HG02763 (cell line): ENCODE data around the gene SH3TC2.

ENCODE experiments used
- ATAC-seq: cut with Tn5 transposase; IDR thresholded peaks from one replicate; pipeline ENCODE4 v1.9.1; 2021; ENCODE audit warnings: mild to moderate bottlenecking, moderate library complexity; ENCODE audit not compliant: unreplicated experiment

The SH3TC2 gene

DNA sequence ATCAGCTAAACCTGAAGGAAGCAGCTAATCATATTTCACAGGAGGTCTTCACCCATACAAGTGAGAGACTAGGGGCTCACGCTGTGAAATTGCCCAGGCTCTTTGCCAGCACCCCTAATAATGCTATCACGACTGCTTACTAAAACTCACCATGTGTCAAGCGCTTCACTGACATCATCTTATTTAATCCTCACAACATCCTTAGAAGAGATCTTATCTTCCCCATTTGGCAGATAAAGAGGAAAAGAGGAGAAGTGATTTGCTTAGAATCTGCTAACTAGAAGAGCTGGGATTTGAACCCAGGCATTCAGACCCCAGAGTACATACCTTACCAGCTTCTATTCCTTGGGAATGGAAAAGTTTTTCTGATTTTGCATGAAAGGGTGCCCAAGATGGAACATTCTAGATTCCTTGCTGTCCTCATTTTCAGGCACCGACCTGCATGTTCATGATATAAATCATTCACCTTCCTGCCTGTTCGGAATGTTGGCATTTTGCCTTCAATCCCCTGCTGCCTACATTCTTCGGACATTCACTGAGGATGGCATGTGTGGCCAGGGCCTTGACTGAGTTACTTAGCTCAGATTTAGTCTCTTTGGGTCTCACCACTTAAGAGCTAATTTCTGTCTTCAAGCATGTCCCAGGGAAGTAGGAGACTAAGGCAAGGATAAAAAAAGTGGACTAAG lies 88.1 kb downstream of the SH3TC2 start:
- ATAC-seq: no peak

DNA sequence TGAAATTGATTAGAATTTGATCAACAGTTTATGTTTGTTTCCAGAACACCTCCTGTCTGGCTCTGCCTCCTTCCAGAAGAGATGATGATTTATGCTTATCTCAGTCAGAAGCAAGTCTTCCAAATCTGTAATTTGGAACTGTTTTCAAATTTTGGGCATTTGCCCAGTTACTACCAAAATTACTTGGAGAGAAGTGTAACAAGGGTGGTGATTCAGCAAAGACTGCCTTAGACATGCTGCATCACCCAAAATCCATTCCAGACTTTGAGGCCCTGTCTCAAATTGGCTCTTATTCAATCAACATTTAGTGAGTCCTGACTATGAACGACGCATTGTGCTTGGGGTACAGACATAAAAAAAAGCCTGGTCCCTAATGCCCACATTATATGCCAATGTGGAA lies 89.4 kb downstream of the SH3TC2 start:
- no peak for ATAC-seq

DNA sequence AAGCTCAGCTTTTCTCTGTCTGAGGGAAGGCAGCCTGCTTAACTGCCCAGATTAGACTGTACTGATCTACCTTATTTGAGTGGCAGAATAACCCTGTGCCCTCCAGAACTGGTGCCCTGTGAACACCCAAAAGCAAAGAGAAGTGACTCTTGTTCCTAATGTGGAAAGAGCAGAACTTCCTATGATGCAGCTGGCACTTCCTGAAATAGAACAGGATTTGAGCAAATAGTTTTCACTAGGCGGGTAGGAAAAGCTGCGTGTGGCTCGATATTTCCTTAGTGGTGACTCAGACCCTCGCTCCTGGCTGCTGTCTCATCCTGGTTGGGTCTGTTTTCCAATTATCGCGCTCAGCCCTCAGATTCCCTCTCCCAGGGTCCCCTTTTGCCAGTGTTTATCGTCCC lies 89.9 kb downstream of the SH3TC2 start:
- no peak for ATAC-seq

DNA sequence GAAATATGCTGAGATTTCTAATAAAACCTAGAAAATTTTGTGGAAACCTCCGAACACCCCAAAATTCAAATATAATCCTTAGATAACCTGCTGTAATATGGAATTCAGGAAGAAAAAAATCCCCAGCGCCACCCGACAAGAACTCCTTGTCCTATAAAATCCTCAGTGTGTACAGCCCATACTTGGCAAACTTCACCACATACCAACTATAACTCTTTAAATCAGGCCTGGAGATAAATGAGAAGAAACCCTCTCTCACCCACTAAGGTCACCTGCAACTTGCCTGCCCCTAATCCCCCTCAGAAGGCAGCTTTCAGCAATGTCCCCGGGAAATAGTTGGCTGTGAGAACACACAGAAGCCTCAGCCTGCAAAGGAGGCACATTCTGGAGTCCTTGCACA lies 90.5 kb downstream of the SH3TC2 start:
- no peak for ATAC-seq

DNA sequence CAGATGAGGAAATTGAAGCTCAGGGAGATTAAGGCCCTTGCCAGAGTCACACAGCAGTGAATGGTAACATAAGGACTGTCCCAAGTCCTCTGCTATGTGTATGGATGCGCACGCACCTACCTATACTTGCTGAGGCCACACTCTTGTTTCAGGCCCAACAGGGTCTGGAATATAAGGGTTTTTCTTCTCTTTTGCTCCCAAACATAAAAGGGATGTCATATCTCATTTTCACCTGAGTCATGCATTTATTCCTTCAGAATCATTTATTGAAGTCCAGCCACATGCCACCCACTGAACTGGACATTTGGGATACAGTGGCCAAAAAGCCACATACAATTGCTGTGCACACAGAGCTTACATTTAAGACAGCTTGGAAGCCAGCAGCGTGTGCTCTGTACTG lies 92.0 kb downstream of the SH3TC2 start:
- ATAC-seq: no peak

DNA sequence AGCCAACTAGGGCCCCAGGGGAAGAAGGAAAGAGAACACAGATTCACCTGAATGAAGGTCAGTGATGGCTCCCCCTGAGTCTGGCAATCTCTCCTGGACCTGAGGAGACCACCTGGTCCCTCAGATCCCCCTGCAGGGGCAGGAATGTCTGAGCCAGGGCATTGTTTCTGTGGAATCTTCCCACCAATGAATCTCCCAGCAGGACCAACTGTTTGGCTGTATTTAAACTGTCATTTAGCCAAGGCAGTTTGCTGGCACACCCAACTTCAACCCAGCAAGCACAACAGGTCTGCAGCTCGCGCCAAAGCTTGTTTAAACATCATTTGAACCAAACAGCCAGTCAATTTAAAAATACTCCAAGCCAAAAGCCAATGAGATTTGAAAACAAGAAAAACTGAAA lies 92.6 kb downstream of the SH3TC2 start:
- ATAC-seq: no peak

DNA sequence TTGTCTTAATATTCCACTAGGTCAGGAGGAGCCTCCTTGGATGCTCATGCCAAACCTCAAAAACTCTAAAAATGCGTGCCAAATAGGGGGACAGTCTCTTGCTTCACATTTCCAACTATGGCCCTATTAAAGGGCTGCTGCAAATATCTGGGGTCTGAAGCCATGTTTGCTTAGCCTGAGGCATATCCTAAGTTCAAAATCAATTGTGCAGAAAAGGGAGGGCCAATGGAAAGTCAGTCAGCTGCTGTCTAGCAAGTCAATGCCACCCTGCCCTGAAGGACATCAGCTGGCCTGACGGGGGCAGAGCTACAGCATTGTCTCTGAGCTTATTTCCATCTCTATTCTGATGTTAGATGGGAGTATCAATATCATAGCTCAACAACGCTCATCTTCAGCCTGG lies 93.6 kb downstream of the SH3TC2 start:
- ATAC-seq: no peak

DNA sequence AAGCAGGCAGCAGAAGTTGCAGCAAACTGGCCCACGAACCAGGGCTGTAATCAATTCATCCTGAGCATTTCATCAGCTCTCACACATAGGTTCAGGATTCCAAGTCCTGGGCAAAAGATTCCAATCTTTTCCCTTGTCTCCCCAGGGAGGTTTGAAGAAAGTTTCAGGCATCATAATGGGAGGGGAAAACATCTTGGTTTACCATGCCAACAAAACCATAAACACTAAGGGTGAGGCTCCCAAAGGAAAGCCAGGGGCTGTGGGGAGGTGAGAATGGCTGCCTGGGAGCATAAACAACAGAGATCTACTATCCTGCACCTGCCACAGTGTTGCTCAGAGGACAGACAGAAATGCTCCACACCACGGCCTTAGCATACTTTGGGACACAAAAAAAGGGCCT lies 94.6 kb downstream of the SH3TC2 start:
- no peak for ATAC-seq

DNA sequence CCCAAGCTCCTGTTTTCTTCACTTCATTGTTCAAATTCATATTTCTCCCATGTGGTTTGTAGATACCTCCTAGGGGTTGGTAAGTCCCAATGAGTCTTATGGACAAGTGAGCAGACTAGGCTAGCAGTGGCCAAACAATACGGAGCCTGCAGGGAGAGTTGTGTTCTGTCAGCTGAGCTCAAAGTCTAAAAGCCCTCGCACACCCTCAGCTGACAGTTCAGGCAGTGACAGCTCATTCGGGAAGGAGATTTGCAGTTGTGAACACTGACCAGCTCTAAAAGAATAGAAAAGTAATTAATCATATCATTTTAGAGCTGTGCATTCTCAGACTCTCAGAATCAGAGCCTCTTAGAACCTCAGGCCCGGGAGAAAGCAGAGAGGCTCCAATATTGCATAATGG lies 95.1 kb downstream of the SH3TC2 start:
- no peak for ATAC-seq

DNA sequence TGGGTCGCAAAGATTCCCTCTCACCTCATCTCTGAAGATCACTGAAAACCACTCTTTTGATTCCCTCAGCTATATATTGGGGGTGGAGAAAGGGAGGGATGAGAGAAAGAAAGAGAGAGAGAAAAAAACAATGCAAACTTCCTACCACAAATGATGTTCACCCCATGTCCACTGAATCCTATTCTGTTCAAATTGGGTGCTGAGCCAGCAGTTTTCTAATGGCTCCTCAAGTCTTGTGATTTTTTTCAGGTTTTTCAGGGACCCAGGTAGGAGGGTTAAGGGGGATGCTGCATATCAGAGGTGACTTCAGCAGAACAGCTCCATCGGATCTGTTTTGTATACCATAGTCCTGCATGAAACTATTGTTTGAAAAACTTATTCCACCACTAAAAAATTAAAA lies 95.9 kb downstream of the SH3TC2 start:
- ATAC-seq: no peak

DNA sequence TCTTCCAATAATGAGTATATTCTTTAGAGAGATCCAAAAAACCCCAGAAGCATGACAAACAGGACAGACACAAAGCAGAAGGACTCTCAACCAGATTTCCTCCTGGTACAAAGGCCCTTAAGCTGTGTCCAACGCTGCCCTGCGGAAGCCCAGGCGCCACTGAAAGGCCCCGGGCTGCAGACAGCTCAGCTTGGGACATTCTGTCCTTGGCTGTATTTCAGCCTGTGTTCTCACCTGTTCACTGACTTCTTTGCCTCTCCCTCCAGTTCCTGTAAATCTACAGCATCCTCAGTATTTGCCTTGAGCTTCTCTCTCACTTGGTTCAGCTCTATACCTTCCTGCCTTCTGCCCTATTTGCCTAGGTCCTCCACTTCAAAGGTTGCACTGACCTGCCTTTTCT lies 96.5 kb downstream of the SH3TC2 start:
- ATAC-seq: no peak

DNA sequence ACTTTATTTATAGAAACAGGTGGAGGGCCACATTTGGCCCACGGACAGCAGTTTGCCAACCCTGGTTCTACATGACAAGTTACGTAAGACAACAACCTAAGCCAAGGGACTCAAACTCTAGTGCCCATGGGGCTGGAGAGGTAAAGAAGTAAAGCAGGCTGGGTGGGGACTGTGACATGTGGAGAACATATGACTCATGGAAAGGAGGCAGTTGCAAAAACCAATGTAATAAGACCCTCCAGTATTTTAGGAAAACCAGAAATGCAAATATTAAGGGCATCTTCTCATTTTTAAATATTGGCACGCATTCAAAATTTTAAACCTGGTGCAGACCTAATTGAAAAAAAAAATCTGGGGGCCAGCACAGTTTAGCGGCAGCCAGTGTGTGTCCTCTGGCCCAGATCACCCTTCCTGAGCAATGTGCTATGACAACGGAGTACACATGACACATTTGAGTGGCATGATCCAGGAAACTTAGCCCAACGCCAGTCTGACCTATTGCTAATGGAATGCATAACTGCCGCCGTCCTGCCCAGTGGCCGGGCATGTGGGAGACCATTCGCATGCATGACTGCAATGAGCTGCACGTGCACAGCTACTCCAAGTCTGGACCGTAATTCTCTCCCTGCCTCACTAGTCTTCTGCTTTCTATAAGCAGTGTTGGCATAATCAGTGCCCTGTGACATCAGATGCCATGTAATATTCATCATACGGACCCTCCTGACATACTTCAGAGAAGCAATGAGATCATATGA lies 97.2 kb downstream of the SH3TC2 start:
- no peak for ATAC-seq

DNA sequence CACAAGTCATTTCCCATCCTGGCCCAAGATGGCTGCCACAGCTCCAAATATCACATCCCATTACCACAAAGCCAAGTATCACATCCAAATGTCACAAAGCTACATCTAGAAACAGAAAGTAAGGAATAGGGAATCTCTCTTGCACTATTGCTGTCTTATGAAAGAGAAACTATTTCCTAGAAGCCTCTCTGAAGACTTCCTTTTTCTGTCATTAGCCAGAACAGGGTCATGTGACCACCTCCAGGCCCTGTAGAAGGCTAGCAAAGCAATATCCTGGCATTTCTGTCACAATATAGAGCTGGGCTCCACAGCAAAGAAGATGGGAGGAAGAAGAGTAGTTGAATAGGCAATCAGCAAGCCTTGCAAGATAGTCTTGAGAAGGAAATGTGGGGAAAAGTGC lies 99.2 kb downstream of the SH3TC2 start:
- no peak for ATAC-seq

DNA sequence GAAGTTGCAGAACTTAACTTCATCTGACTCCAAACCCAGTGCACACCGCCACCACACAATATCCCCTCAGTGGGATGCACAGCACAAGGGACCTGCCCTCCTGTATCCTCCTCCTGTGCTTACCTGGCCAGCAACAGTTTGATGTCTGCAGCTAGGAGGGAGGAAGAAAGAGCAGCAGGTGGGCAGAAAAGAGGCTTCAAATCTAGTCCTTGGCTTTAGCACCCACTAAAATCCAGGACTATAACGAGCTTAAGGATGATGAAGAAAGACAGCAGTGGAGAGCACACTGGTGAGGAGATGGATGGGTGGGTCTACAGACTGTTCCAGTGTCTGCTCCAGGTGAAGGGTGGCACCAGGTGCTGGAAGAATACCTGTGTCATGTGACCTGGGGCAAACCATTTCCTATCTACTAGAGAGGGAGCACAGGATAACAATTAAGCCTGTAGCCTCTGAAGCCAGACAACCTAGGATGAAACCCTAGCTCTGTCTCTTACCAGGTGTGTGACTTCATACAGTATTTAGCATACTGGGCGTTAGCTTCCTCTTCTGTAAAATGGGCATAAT lies 100.0 kb downstream of the SH3TC2 start:
- ATAC-seq: no peak

DNA sequence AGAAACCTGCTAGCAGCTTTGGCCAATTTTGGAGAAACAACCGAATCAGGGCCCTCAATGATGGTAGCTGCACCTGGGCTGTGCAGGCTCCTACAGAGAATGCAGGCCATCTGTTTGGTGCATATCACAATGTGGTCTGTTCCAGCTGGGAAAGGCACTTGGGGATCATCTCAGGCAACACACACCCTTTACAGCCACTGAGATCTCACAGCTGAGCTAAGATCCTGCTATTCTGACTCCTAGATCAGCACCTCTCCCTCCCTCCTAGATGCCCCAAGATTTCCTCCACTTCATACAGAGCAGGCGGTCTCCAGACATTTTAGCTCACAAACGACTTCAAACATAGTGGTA lies 100.7 kb downstream of the SH3TC2 start:
- no peak for ATAC-seq

DNA sequence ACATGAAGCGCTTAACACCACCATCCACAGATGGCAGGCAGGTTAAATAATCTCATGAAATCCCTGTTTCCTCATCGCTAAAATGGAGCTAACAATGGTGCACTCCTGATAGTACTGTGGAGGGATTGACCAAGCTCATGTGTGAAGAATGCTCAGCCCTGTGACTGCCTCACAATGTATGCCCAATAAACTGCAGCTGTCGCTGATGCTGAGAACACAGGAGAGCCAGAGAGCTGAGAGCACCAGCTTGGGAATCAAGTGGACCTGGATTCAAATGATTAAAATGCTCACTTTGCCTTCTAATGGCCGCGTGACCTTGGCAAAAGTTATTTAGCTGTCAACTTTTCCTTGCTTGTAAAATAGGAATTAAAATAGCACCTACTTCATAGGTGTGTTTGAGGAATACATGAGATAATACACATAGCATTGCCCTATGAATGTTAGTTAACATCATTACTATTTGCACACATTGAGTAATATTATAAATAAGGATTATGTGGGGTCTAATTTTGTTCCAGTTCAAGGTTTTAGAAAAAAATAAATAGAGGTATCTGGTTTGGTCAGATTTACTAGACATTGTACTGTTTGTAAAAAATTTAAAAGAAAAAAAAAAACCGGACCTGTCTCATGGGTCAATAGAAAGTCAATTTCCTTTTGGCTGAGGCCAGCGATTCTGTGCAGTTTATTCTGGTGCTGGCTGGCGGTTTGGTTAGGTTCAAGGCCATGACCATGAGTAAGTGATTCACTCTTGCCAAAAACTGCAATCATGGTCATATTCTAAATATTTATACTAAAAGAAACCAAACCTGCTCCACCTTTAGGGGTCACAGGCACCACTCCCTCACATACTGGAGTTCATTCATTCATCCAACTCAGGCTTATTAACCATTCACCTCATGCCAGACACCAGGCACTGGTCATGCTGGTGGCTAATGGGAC lies 101.3 kb downstream of the SH3TC2 start:
- ATAC-seq: no peak

DNA sequence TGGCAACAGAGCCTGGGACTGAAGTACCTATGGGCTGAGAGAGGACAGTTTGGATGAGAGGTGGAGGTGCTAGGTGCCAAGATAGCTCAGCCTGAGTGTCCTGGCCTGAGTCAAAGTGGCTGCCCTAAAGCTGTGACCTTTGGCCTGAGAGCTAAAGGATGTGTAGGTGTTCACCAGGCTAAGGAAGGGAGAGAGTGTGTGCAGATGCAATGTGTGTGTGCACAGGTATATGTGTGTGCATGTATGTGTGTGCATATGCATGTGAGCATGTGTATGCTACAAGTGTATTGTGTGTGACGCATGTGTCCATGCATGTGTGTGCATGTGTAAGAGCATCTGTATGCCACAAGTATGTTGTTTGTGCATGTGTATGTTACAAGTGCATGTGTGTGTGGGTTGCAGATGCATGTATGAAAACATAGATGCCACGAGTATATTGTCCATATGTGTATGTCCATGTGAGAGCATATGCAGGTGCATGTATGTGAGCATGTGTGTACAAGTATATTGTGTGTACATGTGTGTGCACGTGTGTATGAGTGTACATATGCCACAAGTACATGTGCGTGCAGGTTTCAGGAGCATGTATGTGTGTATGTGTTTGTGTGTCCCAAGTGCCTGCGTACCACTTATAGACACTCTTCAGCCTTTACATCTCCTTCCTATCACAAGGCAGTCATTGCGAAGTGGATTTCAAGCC lies 102.6 kb downstream of the SH3TC2 start:
- no peak for ATAC-seq

DNA sequence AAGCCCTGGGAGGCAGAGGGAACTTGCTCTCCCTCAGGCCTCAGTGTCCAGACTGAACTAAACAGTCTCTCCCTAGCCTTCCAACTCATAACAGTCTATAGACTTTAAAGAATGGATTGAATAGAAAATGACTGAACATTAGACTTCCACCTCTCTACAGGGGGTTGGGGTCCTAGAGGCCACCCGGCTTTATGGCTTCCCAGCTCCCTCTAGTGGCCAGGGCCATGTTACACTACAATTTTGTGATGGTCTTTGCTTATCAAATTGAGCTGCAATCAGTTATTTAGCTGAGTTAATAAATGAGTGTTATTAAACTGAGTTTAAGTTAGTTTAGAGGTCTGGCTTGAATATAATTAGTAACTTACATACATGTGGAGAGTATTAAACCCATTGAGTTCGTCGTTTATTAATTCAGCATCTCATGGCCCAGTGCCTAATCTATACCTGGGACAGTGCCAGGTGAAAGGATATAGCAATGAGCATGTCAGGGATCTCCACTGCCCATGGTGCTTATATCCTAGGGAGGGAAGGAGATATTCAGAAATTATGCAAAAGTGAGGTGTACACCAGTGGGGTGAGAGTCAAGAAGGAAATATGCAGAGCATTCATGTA lies 105.2 kb downstream of the SH3TC2 start:
- ATAC-seq: no peak

DNA sequence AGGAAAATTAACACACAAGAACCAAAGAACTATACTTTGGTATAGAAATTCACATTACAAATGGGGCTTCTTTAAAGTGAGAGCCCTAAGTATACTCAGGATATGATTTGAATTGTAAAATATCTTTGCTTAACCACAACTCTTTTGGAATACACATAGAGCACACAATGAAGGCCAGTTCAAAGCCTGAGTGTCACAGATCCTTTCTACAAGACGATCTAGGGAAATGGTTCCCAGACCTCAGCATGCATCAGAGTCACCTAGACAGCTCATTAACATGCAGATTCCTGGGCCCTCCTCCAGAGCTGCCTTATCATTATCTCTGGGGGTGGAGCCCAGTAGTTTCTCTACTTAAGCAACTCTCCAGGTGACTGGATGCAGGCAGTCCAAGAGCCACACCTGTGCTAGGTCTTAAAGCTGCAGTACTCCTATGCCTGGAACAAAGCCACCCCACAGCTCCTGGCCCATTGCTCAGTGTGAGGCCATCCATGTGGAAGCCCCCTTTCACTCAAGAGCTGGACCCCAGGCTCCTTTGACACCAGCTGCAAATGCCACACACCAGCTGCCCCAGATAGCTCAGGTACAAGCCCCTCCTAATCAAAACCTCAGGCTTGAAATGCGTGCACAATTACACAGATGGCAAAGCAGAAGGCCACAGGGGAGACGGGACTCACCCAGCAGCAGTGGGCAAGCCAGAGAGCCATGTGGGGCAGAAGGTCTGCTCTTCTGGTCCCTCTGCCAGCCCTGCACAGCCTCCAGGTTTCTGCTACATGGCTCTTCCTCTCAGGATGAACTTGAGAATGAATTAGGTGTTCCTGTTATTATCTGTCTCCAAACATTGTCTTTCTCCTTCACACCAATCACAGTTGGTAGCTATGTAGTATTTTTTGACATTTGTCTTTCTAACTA lies 106.1 kb downstream of the SH3TC2 start:
- no peak for ATAC-seq
